Activated CD4-positive, CD25-positive, alpha-beta regulatory T cell treated with anti-CD3 and anti-CD28 coated beads, Interleukin-2, amount 50 U/mL, for 16 hours (primary cell): Measurements from ENCODE around the gene GPR62.

Experiments used
- DNase-seq: peaks from one replicate; pipeline ENCODE4 v3.0.0-alpha.2; 2020; ENCODE audit warnings: low read depth, low spot score

The GPR62 gene

DNA sequence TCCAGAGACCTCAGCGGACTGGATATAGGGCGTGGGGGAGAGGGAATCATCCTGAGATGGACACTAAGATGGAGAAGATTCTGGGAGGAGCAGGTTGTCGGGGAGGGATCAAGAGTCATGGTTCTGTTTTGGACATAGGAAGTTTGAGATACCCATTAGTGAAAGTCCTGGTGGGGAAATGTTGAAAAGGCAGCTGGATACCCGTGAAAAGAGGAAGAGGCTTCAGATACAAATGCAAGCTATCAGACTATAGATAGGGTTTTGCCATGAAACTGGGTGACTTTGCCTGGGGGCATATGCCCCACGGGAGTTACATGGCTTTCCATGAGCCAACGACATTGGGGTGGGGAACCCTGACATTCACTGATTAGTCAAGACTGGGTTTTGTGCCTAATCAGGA, 1.1 kb upstream of the GPR62 start:
- no peak for DNase-seq

- no peak for DNase-seq
Observed at GRCh38 chr3:51954713-51955112, 468 bp upstream of the GPR62 start.

DNA sequence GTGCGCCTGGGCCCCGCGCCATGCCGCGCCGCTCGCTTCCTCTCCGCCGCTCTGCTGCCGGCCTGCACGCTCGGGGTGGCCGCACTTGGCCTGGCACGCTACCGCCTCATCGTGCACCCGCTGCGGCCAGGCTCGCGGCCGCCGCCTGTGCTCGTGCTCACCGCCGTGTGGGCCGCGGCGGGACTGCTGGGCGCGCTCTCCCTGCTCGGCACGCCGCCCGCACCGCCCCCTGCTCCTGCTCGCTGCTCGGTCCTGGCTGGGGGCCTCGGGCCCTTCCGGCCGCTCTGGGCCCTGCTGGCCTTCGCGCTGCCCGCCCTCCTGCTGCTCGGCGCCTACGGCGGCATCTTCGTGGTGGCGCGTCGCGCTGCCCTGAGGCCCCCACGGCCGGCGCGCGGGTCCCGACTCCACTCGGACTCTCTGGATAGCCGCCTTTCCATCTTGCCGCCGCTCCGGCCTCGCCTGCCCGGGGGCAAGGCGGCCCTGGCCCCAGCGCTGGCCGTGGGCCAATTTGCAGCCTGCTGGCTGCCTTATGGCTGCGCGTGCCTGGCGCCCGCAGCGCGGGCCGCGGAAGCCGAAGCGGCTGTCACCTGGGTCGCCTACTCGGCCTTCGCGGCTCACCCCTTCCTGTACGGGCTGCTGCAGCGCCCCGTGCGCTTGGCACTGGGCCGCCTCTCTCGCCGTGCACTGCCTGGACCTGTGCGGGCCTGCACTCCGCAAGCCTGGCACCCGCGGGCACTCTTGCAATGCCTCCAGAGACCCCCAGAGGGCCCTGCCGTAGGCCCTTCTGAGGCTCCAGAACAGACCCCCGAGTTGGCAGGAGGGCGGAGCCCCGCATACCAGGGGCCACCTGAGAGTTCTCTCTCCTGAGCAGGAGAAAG, 951 bp downstream of the GPR62 start:
- DNase-seq: no peak

DNA sequence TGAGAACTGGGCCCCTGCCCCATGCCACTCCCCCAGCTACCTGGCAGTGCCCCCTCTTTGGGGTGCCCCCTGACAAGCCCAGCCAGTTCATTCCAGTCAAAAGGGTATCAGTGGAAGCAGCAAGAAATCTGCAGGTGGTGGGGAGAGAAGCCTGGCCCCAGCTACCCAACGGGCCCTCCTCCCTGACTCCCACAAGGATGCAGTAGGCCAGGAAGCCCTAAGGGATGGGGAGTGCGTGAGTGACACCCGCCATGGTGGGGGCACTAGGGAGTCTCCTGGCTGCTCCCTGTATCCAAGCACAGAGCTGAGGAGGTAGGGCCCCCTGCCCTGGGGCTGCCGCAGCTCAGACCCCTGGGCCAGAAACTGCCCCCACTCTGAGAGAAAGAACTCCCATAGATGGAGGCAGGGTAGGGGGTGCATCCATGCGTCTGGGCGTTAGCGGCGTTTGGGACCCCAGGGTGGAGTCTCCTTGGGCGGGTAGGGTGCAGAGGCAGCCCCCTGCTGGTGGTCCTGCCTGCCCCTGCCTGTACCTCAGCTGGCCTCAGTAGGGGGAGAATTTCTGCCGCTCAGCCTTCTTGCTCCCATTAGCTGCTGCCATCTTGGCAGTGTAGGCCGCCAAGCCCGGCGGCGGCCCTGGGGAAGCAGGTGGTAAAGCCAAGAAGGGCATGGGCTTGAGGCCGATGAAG, 2.5 kb downstream of the GPR62 start:
- no peak for DNase-seq

GRCh38 chr3:51958603-51959521, 3.7 kb downstream of the GPR62 start:
- DNase-seq: no peak

DNA sequence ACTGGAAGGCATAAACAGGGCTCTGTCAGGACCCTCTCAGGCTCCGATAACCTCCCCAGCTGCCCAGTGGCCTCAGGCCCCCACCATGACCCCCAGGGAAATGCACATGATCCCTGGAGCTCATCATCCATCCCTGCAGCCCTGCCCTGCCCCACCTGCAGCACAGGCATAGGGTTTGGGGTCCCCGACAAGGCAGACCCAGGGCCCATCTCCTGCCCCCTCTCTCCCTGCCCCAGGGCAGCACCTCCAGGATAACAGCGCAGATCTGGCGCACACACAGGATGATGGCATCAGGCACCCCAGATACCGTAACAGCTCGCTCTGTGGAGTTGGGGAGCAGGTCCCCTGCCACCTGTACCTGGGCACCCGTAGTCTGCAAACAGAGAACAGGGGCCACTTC, 4.5 kb downstream of the GPR62 start:
- DNase-seq: no peak

DNA sequence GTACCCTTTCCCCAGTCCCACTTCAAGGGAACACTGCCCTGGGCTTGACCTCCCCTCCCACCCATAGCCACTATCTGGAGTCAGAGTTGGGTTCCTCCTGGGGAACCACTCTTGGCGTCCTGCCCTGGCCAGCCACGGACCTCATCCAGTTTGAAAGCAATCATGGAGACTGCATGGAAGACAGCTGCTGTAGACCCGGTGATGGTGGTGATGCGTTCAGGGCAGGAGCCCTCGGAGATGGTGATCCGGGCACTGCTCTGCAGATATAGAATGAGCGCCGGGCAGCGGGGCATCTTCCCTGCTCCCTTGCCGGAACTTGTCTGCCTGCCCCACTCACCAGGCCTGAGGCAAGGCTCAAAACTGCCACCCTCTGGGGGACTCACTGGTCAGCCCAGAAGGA, 5.2 kb downstream of the GPR62 start:
- no peak for DNase-seq

DNA sequence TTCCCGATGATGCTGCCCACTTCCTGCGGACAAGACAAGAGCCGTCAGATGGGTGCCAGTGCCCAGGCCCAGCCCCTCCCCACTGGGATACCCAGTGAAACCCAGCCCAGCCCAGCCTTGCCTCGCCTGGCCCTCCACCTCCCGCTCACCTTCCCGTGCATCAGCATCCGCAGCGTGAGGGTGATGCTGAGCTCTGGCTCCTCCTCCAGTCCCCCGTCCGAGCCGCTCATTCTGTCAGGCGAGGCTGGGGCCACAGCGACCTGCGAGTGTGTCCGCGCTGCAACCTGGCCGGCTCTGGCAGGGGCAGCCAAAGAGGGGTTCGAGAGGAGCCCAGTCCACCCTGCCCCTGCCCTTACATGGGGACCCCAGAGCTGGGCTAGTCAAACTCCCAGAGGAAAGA, 5.8 kb downstream of the GPR62 start:
- no peak for DNase-seq

DNA sequence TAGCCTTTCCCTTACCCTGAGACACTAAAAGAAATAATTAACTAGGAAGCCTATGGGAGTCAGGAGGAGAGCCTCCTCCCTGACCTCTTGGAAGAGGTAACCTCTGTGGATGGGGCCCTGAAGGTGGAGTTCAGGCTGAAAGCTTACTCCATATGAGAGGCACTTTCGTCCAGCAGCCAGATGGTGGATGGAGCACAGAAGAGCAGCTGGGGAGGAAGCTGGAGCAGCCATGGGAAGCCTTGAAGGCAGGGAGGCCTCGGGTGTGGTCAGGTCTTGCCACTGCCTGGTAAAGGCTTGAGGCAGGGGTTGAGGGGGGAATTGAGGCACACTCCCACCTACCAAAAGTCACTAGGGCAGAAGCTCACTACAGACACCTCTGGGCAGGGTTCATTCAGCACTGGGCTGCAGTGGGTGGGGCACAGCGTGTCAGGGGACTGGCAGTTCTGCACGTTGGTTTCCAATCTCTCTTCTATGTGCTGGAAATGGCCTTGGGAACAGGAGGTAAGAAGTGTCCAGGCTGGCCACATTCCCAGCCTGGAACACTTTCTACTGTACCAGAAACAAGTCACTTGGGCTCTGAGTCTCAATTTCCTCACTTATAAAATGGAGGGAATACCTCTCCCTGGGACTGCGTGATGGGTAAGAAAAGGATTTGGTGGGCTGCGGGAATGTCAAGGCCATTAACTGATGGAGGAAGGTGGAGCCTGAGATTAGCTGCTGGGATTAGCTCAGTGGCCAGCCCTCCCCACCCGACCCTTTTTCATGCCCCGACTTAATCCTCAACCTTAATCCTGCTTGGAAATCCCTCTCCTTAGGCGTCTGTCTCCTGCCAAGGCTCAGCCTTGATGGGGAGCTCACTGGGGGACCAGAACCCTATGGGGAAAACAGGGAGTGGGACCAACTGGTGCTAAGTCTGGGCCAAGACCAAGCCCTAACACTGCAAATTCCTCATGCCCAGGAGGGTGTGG, 6.7 kb downstream of the GPR62 start:
- DNase-seq: no peak

DNA sequence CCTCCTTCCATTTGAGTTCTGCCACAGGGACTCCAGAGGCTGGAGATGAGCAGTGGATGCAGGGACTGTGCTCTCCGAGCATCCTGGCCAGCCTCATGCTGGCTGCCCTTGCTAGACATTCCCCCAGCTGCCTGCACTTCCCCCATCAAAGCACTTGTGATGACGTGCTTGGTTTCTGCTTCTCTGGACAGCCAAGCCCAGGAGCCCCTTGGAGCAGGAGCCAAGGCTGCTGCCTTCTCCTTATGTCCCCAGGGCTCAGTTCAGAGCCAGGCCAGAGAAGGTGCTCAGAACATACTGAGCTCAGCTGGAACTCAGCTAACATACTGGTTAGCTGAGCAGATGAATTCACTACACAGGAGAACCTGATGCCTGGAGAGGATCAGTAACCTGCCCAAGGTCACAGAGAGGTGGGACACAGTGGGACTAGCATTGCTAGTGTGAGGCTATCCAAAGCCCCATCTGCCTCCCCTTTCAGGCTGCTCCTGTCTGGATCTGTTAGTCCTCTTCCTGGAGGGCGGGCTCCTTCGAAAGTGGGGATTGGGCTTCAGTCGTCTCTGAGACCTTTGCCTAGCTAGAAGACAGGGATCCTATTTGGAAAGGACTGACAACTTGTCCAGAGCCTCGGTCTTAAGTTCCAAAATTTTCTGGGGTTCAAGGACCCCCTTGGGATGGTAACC, 7.8 kb downstream of the GPR62 start:
- no peak for DNase-seq

DNA sequence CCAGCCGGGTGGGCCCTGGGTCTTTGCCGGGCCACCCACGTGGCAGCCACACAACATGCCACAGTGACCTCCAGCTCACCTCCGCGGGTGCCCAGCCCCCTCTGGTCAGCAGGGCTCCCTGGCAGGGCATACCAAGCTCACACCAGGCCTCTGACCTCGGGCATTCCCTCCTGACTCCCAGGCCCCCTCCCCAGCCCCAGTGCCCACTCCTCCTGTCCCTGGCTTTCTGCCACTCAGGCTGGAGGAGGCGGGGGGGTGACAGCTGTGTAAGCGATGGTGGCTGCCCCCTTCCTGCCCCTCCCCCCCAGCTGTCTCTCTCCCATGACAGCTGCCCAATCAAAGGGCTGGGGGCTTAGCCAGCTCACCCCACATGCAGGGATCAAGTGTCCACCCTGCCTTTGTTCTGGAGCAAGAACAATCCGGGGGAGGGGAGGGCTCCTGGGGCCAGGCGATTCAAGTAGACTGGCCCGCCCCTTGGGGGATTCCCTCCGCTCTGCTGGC, 8.8 kb downstream of the GPR62 start:
- no peak for DNase-seq

- DNase-seq: no peak
Observed at GRCh38 chr3:51964521-51964920, 9.3 kb downstream of the GPR62 start.

DNA sequence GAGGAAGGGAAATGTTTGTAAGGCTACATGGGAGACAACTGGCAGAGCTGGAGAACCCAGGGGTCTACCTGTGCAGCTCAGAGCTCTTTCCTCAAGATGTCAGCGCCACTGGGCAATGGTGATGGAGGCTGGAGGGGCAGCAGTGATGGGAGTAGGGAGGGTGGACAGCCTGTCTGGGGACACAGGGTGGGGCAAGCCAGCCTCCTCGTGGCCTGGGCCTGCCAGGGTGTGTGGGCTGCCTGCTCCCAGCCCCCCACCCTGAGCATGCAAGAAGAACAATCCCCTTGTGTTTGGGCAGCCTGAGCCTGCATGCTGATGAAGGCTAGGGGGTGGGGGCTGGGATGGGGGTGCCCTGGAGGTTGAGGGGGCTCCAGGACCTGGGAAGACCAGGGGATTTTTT, 10.8 kb downstream of the GPR62 start:
- DNase-seq: no peak

- no peak for DNase-seq
Observed at GRCh38 chr3:51966486-51966885, 11.3 kb downstream of the GPR62 start.

DNA sequence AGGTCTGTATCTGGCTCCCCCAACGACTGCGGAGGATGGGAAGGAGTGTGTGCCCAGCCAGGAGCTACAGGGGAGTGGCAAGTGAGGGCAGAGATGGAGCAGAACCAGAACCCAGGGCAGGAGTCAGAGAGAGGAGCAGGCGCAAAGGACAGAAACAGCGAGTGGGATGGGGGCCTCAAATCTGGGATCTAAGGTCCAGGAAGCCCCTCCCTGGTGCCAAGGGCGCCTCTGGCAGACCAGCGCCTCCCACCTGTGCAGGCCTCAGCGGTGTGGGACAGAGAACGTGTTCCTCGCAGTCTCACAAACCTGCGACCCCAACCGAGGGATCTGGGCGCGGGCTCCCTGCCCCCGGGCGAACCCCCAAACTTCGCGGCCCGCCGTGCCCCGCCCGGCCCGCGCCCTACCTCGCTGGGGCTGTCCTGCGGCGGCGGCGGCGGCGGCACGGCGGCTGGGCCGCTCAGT, 11.8 kb downstream of the GPR62 start:
- no peak for DNase-seq

DNA sequence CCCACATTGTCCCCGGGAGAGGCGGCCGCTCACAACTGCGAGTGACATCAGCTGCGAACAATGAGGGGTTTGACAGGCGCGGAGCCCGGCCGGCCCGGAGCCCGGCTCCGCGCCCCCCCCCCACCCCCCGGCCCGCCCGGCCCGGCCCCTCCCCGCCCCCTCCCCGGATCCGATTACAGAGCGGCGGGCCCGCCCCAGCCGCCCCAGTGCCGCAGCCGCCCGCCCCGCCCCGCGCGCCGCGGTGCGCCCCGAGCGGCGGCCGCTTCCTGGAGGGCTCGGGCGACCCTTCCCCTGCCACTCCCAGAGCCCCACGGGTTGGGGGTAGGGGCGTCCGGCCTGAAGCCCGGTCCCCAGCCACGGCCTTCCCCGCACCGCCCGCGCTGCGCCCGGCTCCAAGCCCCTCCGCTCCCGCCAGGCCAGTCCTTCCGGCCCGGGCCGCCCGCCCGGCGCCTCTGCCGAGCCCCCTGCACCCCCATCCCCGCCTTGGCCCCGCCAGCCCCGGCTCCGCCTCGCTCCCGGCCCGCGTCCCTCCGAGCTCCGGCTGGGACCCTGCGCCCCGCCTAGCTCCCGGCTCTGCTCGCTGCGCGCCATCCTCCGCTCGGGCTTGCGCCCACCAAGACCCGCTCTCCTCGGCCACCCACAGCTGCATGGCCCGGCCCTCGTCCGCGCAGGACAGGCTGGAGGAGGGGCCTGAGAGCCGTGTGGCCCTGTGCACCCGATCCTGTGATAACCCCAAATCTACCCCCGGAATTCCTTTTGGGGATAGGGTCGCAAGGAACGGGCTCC, 12.4 kb downstream of the GPR62 start, which contains the start of gene PCBP4:
TSS of gene PCBP4 (minus strand) at position 71 of the 786 bp plus-strand sequence. CDS start 6,214 bp downstream, outside the sequence.
- no peak for DNase-seq

- DNase-seq: no peak
Observed at GRCh38 chr3:51968170-51968775, 13.1 kb downstream of the GPR62 start.

GRCh38 chr3:51968883-51969678, 13.9 kb downstream of the GPR62 start:
- no peak for DNase-seq
